Measurements from ENCODE around the gene DTNBP1.

The DTNBP1 gene

DNA sequence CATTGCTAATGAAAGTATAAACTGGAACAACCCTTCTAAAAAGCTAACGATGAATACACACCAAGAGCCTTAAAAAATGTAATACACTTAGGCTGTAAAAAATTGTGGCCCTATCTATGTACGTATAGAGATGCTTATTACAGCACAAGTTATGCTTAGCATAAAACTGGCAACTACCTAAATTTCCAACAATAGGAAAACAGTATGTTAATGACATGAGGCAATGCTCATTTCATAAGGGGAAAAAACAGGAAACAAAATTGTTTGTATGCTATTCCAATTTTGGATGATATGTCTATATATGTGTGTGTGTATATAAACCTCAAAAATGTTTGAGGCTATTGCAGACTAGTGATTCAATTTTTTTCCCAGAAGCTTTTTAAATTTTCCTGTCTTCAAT is 82.5 kb downstream of the DTNBP1 start:
- DNase-seq (ENCODE audit: insufficient read length, low spot score), result no peak
- FAIRE-seq, result no peak
- TF ChIP-seq, protein P1, sequence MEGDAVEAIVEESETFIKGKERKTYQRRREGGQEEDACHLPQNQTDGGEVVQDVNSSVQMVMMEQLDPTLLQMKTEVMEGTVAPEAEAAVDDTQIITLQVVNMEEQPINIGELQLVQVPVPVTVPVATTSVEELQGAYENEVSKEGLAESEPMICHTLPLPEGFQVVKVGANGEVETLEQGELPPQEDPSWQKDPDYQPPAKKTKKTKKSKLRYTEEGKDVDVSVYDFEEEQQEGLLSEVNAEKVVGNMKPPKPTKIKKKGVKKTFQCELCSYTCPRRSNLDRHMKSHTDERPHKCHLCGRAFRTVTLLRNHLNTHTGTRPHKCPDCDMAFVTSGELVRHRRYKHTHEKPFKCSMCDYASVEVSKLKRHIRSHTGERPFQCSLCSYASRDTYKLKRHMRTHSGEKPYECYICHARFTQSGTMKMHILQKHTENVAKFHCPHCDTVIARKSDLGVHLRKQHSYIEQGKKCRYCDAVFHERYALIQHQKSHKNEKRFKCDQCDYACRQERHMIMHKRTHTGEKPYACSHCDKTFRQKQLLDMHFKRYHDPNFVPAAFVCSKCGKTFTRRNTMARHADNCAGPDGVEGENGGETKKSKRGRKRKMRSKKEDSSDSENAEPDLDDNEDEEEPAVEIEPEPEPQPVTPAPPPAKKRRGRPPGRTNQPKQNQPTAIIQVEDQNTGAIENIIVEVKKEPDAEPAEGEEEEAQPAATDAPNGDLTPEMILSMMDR (IDR thresholded peaks at IDR 0.05; ENCODE audit: insufficient read depth, missing control alignments), result no peak

DNA sequence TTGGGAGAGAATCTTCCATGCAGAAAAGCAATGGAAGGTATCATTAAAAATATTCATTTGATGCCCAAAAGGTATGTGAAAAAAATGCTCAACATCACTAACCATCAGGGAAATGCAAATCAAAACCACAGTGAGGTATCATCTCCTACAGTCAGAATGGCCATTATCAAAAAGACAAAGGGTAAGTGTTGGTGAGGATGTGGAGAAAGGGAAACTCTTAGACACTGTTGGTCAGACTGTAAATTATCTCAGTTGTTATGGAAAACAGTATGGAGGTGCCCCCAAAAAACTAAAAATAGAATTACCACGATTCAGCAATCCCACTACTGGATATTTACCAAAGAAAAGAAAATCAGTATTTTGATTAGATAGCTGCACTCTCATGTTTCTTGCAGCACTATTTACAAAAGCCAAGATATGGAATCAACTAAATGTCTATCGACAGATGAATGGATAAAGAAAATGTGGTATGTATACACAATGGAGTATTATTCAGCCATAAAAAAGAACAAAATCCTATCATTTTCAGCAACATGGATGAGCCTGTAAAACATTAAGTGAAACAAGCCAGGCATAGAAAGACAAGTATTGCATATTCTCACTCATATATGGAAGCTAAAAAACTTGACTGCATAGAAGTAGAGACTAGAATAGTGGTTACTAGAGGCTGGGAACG is 84.0 kb downstream of the DTNBP1 start:
- TF ChIP-seq, protein P1 (IDR thresholded peaks at IDR 0.05; ENCODE audit: insufficient read depth, missing control alignments), result no peak
- DNase-seq (ENCODE audit: insufficient read length, low spot score) (no peak), FAIRE-seq (no peak)

DNA sequence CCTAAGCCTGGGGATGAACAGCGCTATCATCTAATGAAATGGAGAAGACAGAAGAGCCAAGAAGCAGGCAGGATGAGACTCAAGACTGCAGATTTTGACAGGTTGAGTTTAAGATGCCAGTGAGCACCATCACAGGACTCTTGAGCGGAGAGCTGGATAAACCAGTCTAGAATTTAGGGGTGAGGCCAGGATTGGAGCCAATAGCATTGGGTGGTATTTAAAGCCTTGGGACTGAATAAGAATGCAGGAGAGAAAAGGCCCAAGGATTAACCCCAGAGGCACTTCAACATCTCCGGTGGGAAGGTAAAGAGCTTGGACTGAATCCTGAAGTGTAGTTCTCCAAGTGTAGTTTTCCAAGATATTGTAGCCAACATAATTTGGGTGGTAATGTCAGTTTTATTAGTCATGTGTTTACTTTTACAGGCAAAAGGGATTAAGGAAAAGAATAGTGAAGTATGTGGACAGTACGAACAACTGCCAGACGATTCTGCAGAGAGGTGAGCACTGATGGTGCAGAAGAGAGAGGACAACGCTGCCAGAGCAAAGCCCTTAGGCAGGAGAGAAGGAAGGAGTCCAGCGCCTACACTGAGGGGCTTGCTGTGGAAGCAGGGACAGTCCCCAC is 85.2 kb downstream of the DTNBP1 start:
- FAIRE-seq, result no peak
- DNase-seq (ENCODE audit: insufficient read length, low spot score), result no peak
- TF ChIP-seq, protein P1 (IDR thresholded peaks at IDR 0.05; ENCODE audit: insufficient read depth, missing control alignments), result no peak

DNA sequence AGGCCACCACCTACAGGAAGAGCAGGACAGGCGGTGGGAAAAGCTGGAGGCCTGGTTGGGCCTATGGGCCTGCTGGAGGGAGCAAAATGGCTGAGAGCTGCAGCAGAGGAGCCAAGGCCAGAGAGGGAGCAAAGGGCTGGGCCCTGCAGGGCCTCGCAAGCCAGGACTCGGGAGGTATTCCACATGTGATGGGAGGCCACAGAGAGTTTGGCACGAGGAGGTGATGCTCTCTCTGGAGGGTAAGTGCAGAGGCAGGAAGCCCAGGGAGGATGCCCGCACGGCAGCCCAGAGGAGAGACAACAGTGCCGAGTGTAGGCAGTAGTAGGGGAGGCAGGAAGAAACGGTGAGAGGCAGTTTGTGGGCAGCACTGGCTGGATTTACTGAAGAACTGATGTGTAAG is 85.7 kb downstream of the DTNBP1 start:
- FAIRE-seq (no peak), DNase-seq (ENCODE audit: insufficient read length, low spot score) (no peak)
- TF ChIP-seq, protein P1 (IDR thresholded peaks at IDR 0.05; ENCODE audit: insufficient read depth, missing control alignments), result no peak

DNA sequence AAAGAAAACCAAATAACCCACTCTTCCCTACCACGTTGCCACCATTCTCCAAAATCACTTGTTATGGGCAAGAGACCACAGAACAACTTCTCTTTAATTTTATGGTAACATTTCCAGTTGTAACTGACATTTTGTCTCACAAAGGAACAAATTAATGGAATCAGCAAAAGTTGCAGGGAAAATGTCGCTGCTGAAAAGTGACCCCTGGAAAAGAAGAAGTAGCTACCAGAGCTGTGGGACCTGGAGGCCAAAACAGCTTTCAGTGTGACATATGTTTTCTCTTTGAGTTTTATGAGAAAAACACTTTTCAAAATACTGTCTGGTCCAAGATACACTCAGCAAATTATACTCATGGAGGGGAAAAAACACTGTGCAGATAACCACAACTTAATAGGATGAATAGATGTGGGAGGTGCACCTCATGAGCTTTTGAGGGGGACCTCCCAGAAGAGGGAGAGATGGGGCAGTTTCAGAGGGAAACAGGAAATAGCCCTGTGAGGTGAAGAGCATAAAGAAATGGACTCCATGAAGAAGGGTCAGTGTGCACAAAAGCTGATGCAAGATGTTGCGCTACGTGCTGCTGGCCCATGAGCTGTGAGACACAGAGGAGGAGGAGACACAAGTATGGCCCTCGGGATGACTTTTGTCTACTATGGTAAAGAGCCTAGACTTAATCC is 87.3 kb downstream of the DTNBP1 start:
- TF ChIP-seq, protein P1 (IDR thresholded peaks at IDR 0.05; ENCODE audit: insufficient read depth, missing control alignments), result no peak
- DNase-seq (ENCODE audit: insufficient read length, low spot score) (no peak), FAIRE-seq (no peak)

DNA sequence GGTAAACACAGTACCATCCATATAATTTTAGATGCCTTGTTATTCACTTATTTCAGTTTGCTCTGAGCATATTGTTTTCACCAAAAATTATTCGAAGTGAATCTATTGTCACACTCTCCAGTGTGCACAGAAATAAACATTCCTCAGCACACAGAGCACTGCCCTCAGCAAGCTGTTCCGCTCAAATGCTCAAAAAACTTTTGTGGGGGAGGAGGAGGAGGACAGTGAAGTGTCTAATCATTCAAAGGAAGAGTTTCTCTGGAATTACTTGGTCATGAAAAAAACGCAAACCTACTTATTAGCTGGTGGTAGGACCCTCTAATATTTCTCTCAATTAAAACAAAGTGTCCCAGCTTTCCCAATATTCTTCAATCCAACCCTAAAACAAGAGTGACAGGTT is 88.3 kb downstream of the DTNBP1 start:
- DNase-seq (ENCODE audit: insufficient read length, low spot score), result no peak
- no peak for FAIRE-seq
- TF ChIP-seq, protein P1 (IDR thresholded peaks at IDR 0.05; ENCODE audit: insufficient read depth, missing control alignments), result no peak

DNA sequence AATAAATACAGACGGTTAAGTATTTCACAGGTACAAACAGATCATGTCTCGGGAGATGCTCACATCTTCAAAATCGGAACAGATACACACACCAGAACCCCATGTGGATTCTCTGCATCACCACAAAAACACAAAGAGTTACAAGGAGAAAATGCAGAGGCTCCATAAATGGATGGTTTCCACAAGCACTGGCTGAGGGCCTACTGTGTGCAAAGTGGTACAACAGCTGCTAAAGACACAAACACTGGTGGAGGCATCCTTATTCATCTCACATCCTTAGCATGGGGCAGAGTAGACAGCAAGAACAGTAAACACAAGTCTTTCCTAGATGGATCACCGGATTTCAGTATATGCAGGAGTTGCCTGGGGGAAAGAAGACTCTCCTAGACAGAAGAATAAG is 88.8 kb downstream of the DTNBP1 start:
- no peak for DNase-seq (ENCODE audit: insufficient read length, low spot score)
- no peak for FAIRE-seq
- TF ChIP-seq, protein P1 (IDR thresholded peaks at IDR 0.05; ENCODE audit: insufficient read depth, missing control alignments), result no peak

Data from D721Med (cell line).